ENCODE measurements around the gene EPB41.
"Not testable (repeated sequence)": the region's sequence is repeated elsewhere in the genome, so short reads cannot be mapped to it uniquely, and the experiment has no call there.

The EPB41 gene

DNA sequence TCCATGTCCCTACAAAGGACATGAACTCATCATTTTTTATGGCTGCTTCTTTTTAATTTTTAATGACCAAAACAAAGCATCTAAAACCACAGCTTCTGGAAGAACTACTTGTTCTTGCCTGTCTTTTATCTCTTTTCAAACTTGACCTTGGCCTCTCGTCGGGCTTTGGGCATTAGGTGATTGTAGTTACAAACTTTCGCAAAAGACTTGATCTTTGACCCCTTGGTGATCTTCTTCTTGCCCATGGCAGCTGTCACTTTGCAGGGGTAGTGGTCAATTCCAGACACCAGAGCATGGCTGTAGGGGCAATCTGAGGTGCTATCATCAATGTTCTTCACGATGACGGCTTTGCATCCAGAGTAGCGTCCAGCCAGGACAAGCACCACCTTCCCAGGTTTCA lies 67.8 kb downstream of the EPB41 start:
- no peak for DNase-seq (ENCODE audit: low read depth)

DNA sequence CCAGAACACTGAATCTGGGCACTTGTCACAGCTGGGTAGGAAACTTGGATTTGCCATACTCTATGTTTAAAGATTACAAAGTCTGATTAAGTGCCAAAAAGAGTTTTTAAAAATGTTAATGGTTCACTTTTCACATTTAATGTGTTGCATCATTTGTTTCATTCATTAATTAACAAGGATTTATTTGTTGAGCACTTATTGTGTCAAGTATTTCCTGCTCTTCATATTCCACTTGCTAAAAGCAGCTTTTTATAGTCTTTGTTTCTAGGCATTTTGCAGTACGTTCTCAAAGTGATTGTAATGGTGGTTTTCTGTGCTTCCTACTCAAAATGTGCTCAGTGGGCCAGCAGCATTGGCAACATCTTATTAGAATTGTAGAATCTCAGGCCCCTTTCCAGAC lies 68.7 kb downstream of the EPB41 start:
- no peak for DNase-seq (ENCODE audit: low read depth)

DNA sequence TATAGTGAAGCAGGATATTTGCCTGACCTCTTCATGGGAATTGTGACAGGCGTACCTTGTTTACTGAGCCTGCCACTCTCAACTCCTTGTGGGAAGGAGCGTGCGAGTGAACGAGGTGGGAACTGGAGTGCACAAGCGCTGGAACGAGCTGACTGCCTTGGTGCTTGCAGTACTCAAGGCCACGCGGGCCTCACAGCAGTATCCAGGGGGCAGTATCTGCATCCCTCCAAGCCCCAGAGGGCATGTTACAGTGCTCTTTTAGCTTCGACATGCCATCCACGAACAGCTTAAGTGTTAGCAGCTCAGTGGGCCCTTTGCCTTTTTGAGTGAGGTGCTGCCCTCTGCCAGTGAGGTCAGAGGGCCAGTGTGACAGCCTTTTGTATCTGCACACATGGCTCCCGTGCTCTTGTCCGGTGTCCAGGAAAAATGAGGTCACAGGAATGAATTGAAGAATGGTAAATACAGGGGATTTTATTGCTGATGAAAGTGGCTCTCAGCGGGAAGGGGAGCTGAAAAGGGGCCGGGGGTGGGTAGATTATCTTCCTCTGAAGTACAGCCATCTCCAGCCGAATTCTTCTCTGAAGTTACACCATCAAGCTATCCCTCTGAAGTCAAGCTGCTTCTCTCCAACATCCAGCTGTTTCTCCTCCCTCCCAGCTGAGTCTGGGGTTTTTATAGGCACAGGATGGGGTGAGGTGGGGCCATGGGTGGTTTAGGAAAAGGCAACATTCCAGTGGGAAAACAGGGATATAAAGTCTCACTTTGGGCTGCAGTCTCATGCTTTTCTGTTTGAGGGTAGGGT lies 69.3 kb downstream of the EPB41 start:
- DNase-seq (ENCODE audit: low read depth) = no peak

DNA sequence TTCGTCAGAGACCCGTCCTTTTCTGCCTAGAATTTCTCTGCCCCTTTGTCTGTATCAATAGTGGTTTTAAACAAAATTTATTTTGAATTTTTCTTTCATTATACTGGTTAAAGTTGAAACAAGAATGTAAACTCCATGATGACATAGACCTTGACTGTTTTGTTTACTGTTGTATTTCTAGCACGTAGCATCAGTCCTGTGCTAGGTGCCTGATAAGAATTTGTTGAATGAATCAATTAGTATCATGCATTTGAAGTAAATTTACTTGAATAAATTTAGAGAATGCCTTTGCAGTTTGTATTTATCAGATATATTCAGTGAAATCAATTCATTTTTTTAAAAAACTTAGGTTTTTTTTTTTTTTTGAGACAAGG lies 69.9 kb downstream of the EPB41 start:
- DNase-seq (ENCODE audit: low read depth) = no peak

DNA sequence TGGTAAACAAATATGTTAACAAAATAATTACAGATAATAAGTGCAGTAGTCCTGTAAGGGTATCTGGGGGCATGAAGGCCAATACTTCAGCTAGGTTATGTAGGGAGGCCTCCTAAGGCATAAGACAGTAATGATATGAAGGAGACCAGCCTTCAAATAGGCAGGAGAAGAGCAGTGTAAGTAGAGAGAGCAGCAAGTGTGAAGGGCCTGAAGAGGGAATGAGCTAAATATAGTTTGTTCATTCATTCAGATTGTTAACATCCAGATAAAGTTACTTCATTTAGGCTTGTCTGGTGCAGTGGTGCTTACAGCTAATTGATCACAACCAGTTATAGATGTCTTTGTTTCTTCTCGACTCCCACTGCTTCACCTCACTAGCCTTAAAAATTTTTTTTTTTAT lies 71.1 kb downstream of the EPB41 start:
- DNase-seq (ENCODE audit: low read depth) = no peak

DNA sequence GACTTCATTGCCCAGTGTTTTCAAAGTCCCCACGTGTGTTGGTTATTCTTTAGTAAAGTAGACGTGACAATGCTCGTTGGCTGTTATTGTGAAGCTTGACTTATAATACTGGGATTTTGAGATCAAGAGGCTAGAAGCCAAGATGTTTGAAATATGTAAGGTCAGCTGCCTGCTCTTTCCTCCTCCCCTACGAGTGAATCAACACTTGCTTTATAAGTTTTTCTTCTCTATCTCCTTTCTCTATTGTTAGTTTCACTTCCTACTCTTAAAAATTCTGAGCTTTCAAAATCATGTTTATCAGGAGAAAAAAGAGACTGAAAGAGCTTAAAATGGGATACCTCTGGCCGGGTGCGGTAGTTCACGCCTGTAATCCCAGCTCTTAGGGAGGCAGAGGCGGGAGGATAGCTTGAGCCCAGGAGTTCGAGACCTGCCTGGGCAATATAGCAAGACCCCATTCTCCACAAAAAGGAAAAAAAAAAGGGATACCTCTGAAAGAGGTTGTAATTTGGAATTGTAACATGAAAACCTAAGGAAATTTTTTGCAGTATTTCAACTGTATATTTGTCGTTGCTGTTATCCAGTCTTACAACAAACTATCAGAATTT lies 72.0 kb downstream of the EPB41 start:
- DNase-seq (ENCODE audit: low read depth) = no peak

DNA sequence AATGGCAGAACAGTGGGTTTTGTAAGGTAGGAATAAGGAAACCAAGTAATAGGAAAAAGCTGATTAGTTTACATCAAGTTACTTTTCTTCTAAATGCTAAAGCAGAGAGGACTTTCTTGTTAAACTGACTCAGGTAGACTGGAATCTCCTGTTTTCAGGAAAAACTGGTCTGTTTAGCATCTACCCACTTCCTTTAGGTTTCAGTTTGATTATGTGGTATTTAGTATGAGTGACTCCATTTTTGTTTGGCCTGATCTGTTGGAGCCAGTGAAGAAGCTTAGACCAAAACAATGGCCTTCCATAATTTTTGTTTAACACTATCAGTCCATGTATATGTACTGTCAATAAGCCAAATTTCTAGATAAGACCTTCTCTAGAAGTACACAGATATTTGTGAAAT lies 88.4 kb downstream of the EPB41 start:
- no peak for DNase-seq (ENCODE audit: low read depth)

DNA sequence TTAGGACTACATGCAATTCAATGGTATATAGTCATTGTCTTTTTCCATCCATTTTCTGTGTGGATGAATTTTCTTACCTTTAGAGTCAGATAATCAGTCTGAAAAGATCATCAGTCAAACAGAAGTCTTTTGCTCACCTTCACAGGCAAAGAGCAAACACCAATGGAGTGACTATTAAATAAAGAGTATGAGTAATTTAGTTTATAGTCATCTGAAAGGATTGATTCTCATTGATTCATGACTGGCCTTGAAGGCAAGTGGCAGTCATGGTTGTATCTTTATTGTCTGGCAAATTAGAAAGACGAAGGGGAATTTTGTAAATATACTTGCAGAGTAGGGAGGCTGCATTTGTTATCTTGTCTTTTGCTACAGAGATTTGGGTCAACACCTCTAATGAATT lies 89.9 kb downstream of the EPB41 start:
- no peak for DNase-seq (ENCODE audit: low read depth)

DNA sequence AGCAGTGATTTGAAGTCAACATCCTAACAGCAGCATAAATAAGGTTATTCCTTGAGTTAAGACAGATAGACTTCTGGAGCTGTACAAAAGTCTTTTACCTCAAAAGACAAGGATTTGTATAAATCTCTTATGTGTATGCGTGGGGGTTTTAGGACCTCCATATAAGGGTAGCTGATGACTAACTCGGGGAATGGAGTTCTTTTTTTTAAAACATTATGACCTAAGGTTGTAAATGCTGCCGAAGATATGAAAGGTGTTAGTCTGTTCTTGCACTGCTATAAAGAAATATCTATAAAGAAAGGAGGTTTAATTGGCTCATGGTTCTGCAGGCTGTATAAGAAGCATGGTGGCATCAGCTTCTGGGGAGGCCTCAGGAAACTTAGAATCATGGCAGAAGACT lies 90.4 kb downstream of the EPB41 start:
- DNase-seq (ENCODE audit: low read depth) = no peak

DNA sequence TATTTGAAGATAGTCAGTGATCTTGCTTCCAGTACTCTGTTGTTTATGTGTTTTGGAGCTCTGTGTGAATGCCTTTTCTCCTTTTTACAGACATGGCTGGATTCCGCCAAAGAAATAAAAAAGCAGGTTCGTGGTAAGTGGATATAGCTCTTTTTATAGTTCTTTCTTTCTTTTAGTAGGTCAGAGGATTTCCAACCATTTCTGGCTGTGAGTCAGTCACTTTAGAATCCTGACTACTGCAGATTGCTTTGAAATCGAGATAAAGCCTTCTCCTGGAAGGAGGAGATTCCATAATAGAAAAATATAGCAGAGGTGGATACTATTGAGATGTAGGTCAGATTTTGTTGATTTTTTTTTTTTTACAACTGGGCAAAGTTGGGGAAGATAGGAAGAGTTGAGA lies 97.4 kb downstream of the EPB41 start:
- no peak for DNase-seq (ENCODE audit: low read depth)

DNA sequence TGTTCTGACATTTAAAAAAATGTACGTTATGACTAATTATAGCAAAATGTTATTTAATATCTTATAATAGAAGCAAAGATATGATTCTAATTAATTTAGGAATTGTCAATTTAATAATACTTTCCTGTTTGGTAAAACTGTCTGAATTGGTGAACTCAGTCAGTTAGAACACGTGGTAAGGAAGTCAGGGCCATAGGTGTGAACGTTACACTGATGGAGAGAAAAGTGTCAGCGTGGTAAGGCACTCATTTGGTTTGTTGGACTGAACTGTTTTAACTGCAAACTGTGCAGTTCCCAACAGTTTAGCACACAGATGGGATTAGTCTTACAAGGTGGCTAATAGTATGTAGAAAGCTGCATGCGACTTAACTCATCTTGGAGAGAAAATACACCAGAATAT lies 102.9 kb downstream of the EPB41 start:
- no peak for DNase-seq (ENCODE audit: low read depth)

DNA sequence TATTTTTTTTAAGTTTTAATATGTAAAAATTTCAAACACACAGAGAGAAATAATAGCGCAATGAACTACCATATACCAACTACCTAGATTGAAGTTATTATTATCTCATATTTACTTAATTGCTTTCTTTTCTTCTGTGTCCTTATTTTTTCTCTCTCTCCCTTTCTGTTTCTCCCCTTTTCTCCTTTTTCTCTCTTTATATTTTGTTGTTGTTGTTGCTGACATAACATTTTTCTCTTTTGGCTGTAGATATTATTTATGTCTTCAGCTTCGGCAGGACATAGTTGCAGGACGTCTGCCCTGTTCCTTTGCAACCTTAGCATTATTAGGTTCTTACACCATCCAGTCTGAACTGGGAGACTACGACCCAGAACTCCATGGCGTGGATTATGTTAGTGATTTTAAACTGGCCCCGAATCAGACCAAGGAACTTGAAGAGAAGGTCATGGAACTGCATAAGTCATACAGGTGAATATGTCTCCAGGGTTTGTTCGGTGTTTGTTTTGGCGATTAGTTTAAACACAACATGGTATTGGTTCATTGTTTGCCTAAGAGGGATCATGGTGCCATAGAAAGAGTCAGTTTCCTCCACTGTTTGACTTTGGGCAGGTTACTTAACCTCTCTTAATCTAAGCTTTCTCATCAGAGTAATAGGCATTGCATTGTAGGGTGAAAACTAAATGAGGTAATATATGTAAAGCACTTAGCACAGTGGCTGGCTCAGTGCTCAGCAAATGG lies 103.8 kb downstream of the EPB41 start:
- DNase-seq (ENCODE audit: low read depth) = no peak

DNA sequence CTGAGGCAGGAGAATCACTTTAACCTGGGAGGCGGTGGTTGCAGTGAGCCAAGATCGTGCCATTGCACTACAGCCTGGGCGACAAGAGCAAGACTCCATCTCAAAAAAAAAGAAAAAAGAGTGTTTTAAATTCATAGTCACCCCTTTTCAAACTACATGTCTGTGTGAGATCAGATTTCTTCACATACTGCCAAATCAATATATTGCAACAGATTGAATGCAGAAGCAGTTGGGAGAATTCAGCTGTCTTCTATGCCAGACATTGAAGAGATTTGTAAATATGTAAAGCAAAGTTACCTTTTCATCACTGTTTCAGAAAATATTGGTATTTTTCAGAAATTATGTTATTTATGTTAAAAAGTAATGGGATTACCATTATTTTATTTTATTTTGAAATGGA lies 108.3 kb downstream of the EPB41 start:
- no peak for DNase-seq (ENCODE audit: low read depth)

DNA sequence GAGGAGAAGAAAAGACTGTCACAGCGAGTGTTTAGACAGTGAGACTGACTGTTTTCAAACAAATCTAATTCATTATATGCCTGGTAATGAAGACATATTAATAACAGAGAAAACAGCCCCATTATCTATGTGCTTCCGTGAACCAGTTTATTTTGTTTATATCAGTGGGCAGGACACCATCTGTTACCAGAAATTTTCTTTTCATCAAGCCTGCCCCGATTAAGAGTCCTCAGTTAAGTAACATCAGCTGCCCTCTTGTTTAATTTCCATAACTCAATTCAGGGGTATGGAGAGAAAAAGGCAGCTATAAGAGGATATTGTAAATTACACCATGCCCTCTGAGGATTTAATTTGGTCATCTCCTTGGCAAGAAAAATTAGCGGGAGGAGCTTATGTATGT lies 115.3 kb downstream of the EPB41 start:
- DNase-seq (ENCODE audit: low read depth) = no peak

DNA sequence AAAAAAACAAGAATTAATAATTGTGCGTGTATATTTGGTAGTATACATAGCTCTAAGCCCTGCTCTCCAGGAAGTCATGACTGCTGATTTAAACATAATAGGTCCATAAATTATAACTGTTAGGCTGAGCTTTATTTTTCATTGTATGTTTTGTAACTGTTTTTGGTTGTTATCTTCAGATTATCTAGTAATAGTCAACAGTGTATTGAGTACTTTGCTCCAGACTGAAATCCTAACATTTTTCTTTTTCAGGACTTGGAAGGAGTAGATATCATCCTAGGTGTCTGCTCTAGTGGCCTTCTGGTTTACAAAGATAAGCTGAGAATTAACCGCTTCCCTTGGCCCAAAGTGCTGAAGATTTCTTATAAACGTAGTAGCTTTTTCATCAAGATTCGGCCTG lies 118.5 kb downstream of the EPB41 start:
- DNase-seq (ENCODE audit: low read depth) = no peak

DNA sequence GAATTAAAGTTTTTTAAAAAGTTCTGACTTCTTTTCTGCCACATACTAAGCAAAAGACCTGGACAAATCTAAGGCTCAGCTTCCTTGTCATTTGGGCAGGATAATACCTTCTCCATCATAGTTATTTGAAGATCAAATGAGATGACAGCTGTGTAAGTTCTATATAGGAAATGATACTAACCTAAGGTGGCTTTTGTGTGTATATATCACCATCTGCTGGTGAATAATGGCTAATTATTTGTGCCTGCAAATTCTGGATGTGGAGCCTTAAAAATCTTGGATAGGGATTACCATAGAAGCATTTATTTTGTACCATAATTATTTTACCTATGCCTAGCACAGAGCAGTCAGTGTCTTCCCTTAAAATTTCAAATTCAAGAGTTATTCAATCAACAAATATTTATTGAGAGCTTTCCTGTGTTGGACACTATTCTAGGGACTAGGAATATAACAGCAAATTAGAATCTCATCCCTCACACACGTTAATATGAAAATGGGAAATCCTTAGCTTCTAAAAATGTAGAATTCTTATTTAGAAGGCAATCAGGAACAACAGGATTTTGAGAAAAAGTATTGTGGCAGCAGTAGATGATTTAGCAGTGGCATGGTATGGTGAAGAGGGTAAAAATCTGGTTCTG lies 119.6 kb downstream of the EPB41 start:
- no peak for DNase-seq (ENCODE audit: low read depth)

DNA sequence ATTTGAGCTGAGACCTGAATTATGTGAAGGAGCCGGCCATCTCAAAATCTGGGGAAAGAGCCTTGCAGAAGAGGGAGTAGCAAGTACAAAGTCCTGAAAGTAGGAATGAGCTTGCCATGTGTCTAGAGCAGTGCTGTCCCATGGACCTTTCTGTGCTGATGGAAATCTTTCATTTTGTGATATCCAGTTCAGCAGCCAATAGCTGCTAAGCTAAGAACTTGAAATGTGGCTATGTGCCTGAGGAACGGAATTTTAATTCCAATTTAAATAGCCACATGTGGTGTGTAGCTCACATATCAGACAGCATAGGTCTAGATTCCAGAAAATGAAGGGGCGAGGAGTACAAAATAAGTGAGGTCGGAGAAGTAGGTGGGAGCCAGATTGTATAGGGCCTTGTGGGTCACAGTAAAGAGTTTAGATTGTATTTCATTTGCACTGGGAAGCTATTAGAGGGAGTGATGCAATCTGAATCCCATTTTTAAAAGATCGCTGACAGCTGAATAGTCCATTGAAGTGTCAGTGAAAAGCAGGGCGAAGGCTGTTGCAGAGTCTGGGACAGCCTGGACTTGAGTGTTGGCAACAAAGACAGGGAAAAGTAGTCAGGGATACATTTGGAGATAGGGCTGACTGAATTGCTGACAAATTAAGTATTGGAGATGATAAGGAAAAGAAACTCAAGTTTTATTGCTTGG lies 129.1 kb downstream of the EPB41 start:
- DNase-seq (ENCODE audit: low read depth) = no peak

DNA sequence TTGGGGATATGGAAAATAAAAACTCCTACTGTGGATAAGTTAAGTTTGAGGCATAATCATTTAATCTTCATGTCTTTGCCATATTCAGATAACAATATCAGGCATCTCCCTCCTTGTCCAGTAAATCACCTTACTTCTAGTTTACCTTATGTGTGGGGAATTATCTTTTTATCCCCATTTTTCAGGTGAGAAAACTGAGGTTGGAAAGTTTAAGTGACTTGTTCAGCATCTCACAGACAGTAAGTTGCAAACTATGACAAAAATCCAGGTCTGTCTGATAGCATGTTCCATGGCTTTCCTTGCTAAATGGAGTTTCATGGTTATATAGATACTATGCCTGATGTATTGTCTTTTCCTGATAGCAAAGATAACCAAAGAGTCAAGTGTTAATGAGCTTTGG lies 129.6 kb downstream of the EPB41 start:
- no peak for DNase-seq (ENCODE audit: low read depth)

DNA sequence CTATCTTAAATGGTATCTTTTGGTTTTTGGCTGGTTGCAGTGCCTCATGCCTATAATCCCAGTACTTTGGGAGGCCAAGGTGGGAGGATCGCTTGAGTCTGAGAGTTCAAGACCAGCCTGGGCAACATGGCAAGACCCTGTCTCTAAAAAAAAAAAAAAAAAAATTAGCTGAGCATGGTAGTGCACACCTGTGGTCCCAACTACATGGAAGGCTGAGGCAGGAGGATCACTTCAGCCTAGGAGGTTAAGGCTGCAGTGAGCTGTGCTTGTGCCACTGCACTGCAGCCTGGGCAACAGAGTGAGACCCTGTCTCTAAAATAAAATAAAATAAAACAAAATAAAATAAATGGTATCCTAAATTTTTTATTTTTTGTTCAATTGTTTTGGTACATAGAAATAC lies 131.3 kb downstream of the EPB41 start:
- not testable (repeated sequence) for DNase-seq (ENCODE audit: low read depth)

DNA sequence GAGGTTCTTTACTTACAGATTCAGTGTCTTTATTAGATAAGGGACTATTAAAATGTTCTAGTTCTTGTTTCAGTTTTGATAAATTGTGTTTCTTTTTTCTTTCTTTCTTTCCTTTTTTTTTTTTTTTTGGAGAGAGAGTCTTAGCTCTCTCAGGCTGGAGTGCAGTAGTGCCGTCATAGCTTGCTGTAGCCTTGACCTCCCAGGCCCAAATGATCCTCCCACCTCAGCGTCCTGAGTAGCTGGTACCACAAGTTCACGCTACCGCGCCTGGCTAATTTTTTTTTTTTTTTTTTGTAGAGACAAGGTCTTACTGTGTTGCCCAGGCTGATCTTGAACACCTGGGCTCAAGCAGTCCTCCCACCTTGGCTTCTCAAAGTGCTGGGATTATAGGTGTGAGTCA lies 132.8 kb downstream of the EPB41 start:
- no peak for DNase-seq (ENCODE audit: low read depth)

DNA sequence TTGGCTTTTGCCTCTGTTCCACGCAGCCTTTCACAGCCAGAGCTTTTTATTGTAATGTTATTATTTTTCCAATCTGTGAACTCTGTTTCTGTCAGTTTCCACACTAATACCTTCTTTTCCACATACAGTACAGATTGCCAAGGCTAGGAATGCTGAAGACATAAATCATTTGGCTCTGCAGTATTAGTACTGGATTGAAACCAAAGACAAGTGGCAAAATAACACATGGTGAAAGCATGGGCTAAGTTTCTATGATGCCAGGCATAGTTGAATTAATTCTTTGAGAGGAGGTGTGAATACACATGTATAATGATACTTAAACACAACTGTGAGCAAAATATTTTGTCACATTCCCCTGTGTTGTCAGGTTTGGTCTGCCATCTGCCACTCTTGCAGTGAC lies 135.8 kb downstream of the EPB41 start:
- no peak for DNase-seq (ENCODE audit: low read depth)

DNA sequence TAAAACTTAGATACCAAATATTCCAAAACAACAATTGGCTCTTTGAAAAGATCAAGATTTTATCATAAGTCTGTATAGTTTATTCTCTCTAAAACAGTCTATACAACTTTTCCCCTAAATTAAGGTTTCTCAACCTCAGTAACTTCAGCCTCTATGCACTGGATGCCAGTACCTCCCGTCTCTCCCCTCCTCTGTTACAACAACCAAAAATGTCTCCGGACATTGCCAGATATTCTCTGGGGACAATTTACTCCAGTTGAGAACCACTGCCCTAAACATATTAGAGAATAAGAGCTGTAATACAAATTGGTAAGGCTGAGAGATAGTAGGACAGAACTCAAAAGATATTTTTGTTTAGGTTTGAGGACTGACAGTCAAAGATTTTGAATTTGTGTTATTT lies 137.7 kb downstream of the EPB41 start:
- DNase-seq (ENCODE audit: low read depth) = no peak
